HepG2 (cell line): Measurements from ENCODE around the gene EIF4EBP3. TPM values are rescaled to one million over a fixed set of nuclear protein-coding genes. Genes with fewer than 3 reads are reported as not detected.

Source experiments
- ATAC-seq: fragments of 200-7000 bp; cut with Tn5 transposase; 3 replicates; pipeline ENCODE4 v1.9.1; 2020; ENCODE audit warnings: mild to moderate bottlenecking, moderate library complexity
- BruUV-seq: library from RNA; stranded (reverse); fragments of 400-500 nt; replicated peaks from 2 replicates; lab custom pipeline; 2021; lab: Mats Ljungman, UMichigan
- CTCF ChIA-PET: fragments of 300-600 bp; formaldehyde crosslinking; extraction: SDS; loops from one replicate; lab custom pipeline; 2021; ENCODE audit warnings: low total read pairs, inconsistent platforms, low intra/inter-chr PET ratio; lab: Yijun Ruan, JAX
- POLR2A ChIA-PET: fragments of 350-600 bp; sonication (Branson Sonifier 250); formaldehyde crosslinking; loops from one replicate; lab custom pipeline; 2020; ENCODE audit warnings: antibody characterized with exemption, inconsistent platforms; lab: Yijun Ruan, JAX
- DNase-seq: peaks from one replicate; pipeline ENCODE4 v3.0.0-alpha.2; 2015; ENCODE audit warnings: low spot score
- FAIRE-seq: peaks from 3 replicates; lab custom pipeline; 2011; peaks lifted over from hg19 to GRCh38; lab: Jason Lieb, UNC
- H2AFZ ChIP-seq: one replicate; pipeline ENCODE4 v1.6.1; 2011; ENCODE audit warnings: low read length, inconsistent platforms
- H3K27ac ChIP-seq: fragments of 300-600 bp; 3 replicates; pipeline ENCODE4 v1.8.0; 2011; ENCODE audit warnings: mixed run types, mild to moderate bottlenecking, mixed read lengths, low read length, inconsistent platforms; ENCODE audit not compliant: insufficient read depth; ENCODE audit errors: extremely low read length
- H3K27me3 ChIP-seq, 2 experiments: fragments of 200-600 bp in 1 of 2; 2 replicates in 1 of 2; 3 replicates in 1 of 2; pipeline versions ENCODE4 v1.6.0 to v1.8.0; 2011; ENCODE audit warnings: low read length in 2 of 2, mild to moderate bottlenecking in 2 of 2, moderate library complexity in 2 of 2, inconsistent platforms in 1 of 2; ENCODE audit not compliant: insufficient read depth in 2 of 2, control insufficient read depth in 1 of 2
- H3K36me3 ChIP-seq, 2 experiments: fragments of 200-600 bp in 1 of 2; replicated peaks in 1 of 2; 2 replicates in 1 of 2; 3 replicates in 1 of 2; pipeline versions ENCODE4 v1.5.1 to v1.8.0; 2011; ENCODE audit warnings: low read length in 2 of 2, inconsistent platforms in 1 of 2; ENCODE audit not compliant: insufficient read depth in 2 of 2, control insufficient read depth in 1 of 2
- H3K4me1 ChIP-seq: 2 replicates; pipeline ENCODE4 v1.5.1; 2012; ENCODE audit warnings: low read length, inconsistent platforms; ENCODE audit not compliant: insufficient read depth
- H3K4me2 ChIP-seq: 2 replicates; pipeline ENCODE4 v1.6.0; 2011; ENCODE audit warnings: low read depth, low read length, inconsistent platforms
- H3K4me3 ChIP-seq, 3 experiments: fragments of 200-600 bp in 1 of 3; sonication (generic), shearing (Covaris generic) in 1 of 3; replicated peaks in 1 of 3; 2 replicates each; pipeline ENCODE4 v1.5.1; 2011 to 2016; ENCODE audit warnings: low read length in 3 of 3, inconsistent platforms in 2 of 3, low read depth in 2 of 3, mild to moderate bottlenecking in 2 of 3, control low read depth in 1 of 3, mixed read lengths in 1 of 3; ENCODE audit not compliant: insufficient read depth in 1 of 3
- H3K79me2 ChIP-seq: one replicate; pipeline ENCODE4 v1.6.1; 2011; ENCODE audit warnings: low read length, inconsistent platforms; ENCODE audit not compliant: insufficient read depth
- H3K9ac ChIP-seq: 2 replicates; pipeline ENCODE4 v1.6.0; 2011; ENCODE audit warnings: mild to moderate bottlenecking, low read depth, low read length, inconsistent platforms; ENCODE audit not compliant: insufficient read depth
- H3K9me3 ChIP-seq: 2 replicates; pipeline ENCODE4 v1.5.1; 2012; ENCODE audit warnings: mild to moderate bottlenecking, low read length
- H4K20me1 ChIP-seq: 2 replicates; pipeline ENCODE4 v1.6.0; 2011; ENCODE audit warnings: inconsistent platforms, mild to moderate bottlenecking, low read length, moderate library complexity; ENCODE audit not compliant: insufficient read depth
- NBN ChIP-seq: fragments of 450-650 bp; conservative IDR thresholded peaks from 2 replicates; pipeline ENCODE4 v1.6.1; 2017
- NR2F1 ChIP-seq, 2 experiments: fragments of 450-650 bp in 1 of 2; formaldehyde crosslinking in 1 of 2; IDR thresholded peaks; 2 replicates each; pipeline versions ENCODE4 v1.5.0 to v1.6.1; 2016 to 2020; ENCODE audit warnings: mild to moderate bottlenecking in 1 of 2, missing compliant biosample characterization in 1 of 2, missing genetic modification reagents in 1 of 2, moderate library complexity in 1 of 2
- PITX1 ChIP-seq: sonication (generic); formaldehyde crosslinking; IDR thresholded peaks from 2 replicates; pipeline ENCODE4 v1.5.1; 2020; ENCODE audit warnings: mild to moderate bottlenecking, missing genetic modification reagents
- RFX1 ChIP-seq: fragments of 450-650 bp; IDR thresholded peaks from 2 replicates; pipeline ENCODE4 v1.6.1; 2017
- RFXANK ChIP-seq: IDR thresholded peaks from 2 replicates; pipeline ENCODE4 v1.6.1; 2016
- SALL1 ChIP-seq: sonication (generic); formaldehyde crosslinking; IDR thresholded peaks from 2 replicates; pipeline ENCODE4 v1.8.0; 2022; ENCODE audit warnings: mild to moderate bottlenecking, missing genetic modification reagents
- TBX2 ChIP-seq: sonication (generic); formaldehyde crosslinking; IDR thresholded peaks from 2 replicates; pipeline ENCODE4 v1.5.0; 2020; ENCODE audit warnings: missing genetic modification reagents, mild to moderate bottlenecking, borderline replicate concordance
- THAP9 ChIP-seq: sonication (generic); formaldehyde crosslinking; IDR thresholded peaks from 2 replicates; pipeline ENCODE4; 2020; ENCODE audit warnings: missing genetic modification reagents, mild to moderate bottlenecking, borderline replicate concordance
- ZBTB33 ChIP-seq: sonication (generic); formaldehyde crosslinking; IDR thresholded peaks from 2 replicates; pipeline ENCODE4 v1.4.0; 2020; ENCODE audit warnings: missing genetic modification reagents
- ZNF619 ChIP-seq: sonication (generic); formaldehyde crosslinking; IDR thresholded peaks from 2 replicates; pipeline ENCODE4 v1.4.0; 2020; ENCODE audit warnings: mild to moderate bottlenecking, missing genetic modification reagents
- WGBS: methylation state at CpG from one replicate; pipeline ENCODE4 v1.1.6; 2017; ENCODE audit warnings: low lambda C conversion rate; 5-methylcytosine and 5-hydroxymethylcytosine counted together
- in situ Hi-C: cut with HindIII; loops from 2 replicates; pipeline ENCODE4 v1.10.0; 2017; ENCODE audit warnings: low pct_unique_long_range_greater_than_20kb; ENCODE audit not compliant: extremely low pct_ligation_motif_present
- intact Hi-C: fragments of 100-400 bp; cut with micrococcal nuclease; formaldehyde crosslinking; loops from one replicate; pipeline ENCODE4 v1.10.0; 2022; ENCODE audit not compliant: unreplicated experiment
- polyA plus RNA-seq, 8 experiments: library from polyadenylated mRNA; depleted of rRNA in 3 of 8; stranded (reverse) in 7 of 8; unstranded in 1 of 8; fragments of >200 nt; fragmentation: Illumina TruSeq in 4 of 8; extraction: Trizol in 4 of 8; gene quantifications; 2 replicates each; pipeline versions ENCODE4 v1.2.1 to v1.2.3, GENCODE V29; 2011 to 2016; ENCODE audit warnings: low read depth in 4 of 8, missing spikeins in 1 of 8, mixed read lengths in 1 of 8; ENCODE audit not compliant: insufficient read depth in 1 of 8
- total RNA-seq, 5 experiments: library from RNA; depleted of rRNA; stranded (reverse); fragments of >200 nt; fragmentation: Illumina TruSeq; extraction: Trizol; gene quantifications; 2 replicates each; pipeline ENCODE4 v1.2.3, GENCODE V29; 2016; ENCODE audit warnings: low read depth in 1 of 5

Gene EIF4EBP3
- total and polyA plus RNA-seq, 2 of the 13 experiments (the other 11 are each of a cell fraction or from before 2014, with no cell fraction given) = 0.61 to 1.7 TPM

GRCh38 chr5:140558542-140558941 lies 11.1 kb downstream of the EIF4EBP3 start:
- Histone ChIP-seq H2AFZ (no peak overlapping the region), H3K4me2 (no peak overlapping the region), H3K27ac (no peak overlapping the region), H3K36me3 (no peaks in the 10 kb centered on the region), H3K79me2 (peaks cover 32% of the 10 kb centered on the region), H3K4me1 (peaks cover 39% of the 10 kb centered on the region), H3K4me3 (no peak overlapping the region), H3K9me3 (no peaks in the 10 kb centered on the region), H4K20me1 (no peaks in the 10 kb centered on the region), H3K9ac (no peak overlapping the region), H3K27me3 (peaks cover 0 to under 1% of the 10 kb centered on the region in 2 experiments; a peak in 1 of 5 replicates)
- 94% methylated on average over 9 of the region's 9 CpGs for WGBS
- no peak for ATAC-seq
- intact Hi-C loops (loop anchor here (5.0 kb wide), 1 partner anchor 159 kb away; no protein-coding TSS in a partner anchor), in situ Hi-C loops (no loop called here)
- ChIA-PET POLR2A (interaction anchor here (0.6 to 3.3 kb wide), 4 partner anchors 11 to 222 kb away, joined by 4 to 70 read pairs (median 4); partner anchors contain the start of genes EIF4EBP3, IK and NDUFA2), CTCF (no interaction called here)
- no peak for FAIRE-seq
- TF ChIP-seq RFXANK (no peak), ZNF619 (no peak)
- TF ChIP-seq, all 625 proteins: peak for 0
- no TSS peak for BruUV-seq
- DNase-seq = no peak

GRCh38 chr5:140560227-140560626 lies 12.8 kb downstream of the EIF4EBP3 start:
- Histone ChIP-seq H3K4me1 (peaks cover 37% of the 10 kb centered on the region), H3K4me3 (no peak overlapping the region), H3K79me2 (peaks cover 17% of the 10 kb centered on the region), H3K9me3 (no peaks in the 10 kb centered on the region), H4K20me1 (no peaks in the 10 kb centered on the region)
- BruUV-seq = no TSS peak
- in situ Hi-C loops = loop anchor here (5.0 to 10.0 kb wide), 2 partner anchors 72 to 165 kb away; partner anchors contain the start of gene CD14
- FAIRE-seq = no peak
- CTCF ChIA-PET = no interaction called here
- TF ChIP-seq PITX1 (CRISPR knock-in tag) (no peak), NR2F1 (CRISPR knock-in tag; IDR thresholded peaks at IDR 0.05) (no peak), TBX2 (CRISPR knock-in tag) (no peak), RFX1 (no peak), NBN (no peak), ZBTB33 (CRISPR knock-in tag) (0 out of 2 replicates have a peak, but pooled peaks have one; percentile 12), THAP9 (no peak), SALL1 (CRISPR knock-in tag) (no peak)
- TF ChIP-seq, all 625 proteins: peak for 1
- 58% methylated on average over 6 of the region's 10 CpGs for WGBS
- intact Hi-C loops = no loop called here
- POLR2A ChIA-PET = no interaction called here
- no peak overlapping the region for H3K9ac ChIP-seq
- no peak overlapping the region for H2AFZ ChIP-seq
- no peak for DNase-seq
- peaks cover 0 to 5% of the 10 kb centered on the region in 2 experiments; a peak in 1 of 5 replicates for H3K27me3 ChIP-seq
- H3K27ac ChIP-seq = no peak overlapping the region
- H3K4me2 ChIP-seq = no peak overlapping the region
- no peaks in the 10 kb centered on the region for H3K36me3 ChIP-seq
- ATAC-seq = no peak
